GM19452 (cell line): ENCODE data around the gene GRHL1.
"Not testable (repeated sequence)": the region's sequence is repeated elsewhere in the genome, so short reads cannot be mapped to it uniquely, and the experiment has no call there.

ENCODE experiments used
- ATAC-seq: cut with Tn5 transposase; IDR thresholded peaks from one replicate; pipeline ENCODE4 v1.9.1; 2021; ENCODE audit not compliant: unreplicated experiment

Gene GRHL1

DNA sequence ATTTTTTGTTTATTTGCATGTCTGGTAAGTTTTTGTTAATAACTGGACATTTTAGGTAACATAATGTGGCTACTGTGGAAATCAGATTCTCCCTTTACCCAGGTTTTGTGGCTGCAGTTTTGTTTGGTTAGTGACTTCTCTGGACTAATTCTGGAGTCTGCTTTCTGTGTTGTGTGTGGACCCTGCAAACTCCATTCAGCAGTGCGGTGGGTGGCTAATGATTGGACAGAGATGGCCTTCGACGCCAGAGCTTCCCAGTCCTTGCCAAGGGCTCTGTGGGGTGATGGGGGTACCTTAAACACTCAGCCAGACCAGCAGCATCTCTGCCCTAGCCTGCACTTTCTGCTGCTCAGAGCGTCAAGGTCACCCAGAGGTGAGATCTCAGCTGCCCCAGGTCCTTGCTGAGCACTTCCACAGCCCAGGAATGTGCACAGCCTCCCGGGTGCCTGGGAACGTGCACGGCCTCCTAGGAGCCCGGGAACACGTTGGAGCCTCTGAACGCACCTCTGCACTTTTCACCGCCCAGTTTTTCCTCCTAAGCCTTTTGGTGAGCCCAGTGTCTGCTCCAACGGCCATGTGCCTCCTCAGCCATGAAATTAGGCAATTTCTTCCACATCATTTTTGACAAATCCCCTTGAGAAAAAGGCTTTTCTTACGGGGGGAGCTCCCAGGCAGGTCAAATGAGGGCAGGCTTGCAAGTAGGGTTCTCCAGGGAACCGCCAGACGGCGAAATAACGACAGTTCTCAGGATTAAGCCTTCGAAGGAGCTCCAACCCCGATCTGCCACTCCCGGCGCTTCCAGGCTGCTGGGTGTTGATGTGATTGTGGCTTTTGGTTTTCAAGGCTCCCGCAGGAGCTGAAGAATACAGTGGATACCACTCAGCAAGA, 56.7 kb downstream of the GRHL1 start:
- ATAC-seq = no peak

DNA sequence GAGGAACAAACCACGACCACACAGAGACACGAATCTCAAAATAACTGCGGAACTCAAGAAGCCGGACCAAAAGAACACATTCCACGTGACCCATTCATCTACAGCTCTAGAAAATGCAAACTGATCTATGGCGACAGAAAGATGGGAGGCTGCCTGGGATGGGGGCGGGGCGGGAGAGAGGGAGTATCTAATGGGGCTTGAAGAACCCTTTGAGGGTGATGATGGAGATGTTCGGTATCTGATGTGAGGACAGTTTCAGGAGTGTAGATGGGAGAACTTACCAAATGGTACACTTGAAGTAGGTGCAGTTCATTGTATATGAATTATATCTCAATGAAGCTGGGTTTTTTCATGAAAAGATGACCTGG, 57.3 kb downstream of the GRHL1 start:
- ATAC-seq = no peak

DNA sequence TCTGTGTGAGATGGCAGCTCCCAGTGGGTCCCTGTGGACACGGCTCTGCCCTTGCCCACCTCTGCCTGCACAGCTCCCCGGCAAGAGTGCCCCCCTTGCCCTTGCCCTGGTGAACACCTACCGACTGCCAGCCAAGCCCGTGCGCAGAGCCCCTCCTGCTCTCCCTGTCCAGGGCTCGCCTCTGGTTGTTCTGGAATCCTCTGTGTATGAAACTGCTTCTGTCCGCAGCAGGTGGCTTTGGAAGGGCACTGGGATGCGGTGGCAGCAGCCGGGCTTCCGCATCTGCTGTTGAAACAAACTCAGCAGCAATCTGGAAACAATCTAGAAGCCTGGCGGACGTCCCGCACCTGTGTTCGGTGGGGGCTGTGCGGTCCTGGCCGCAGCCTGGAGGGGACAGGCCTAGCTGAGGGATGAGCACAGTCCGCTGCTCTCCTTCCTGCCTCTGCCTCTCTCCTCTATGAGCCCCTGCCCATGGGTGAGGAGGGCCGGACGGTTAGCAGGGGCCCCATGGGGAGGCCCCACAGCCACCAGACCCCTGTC, 57.8 kb downstream of the GRHL1 start:
- ATAC-seq = no peak

DNA sequence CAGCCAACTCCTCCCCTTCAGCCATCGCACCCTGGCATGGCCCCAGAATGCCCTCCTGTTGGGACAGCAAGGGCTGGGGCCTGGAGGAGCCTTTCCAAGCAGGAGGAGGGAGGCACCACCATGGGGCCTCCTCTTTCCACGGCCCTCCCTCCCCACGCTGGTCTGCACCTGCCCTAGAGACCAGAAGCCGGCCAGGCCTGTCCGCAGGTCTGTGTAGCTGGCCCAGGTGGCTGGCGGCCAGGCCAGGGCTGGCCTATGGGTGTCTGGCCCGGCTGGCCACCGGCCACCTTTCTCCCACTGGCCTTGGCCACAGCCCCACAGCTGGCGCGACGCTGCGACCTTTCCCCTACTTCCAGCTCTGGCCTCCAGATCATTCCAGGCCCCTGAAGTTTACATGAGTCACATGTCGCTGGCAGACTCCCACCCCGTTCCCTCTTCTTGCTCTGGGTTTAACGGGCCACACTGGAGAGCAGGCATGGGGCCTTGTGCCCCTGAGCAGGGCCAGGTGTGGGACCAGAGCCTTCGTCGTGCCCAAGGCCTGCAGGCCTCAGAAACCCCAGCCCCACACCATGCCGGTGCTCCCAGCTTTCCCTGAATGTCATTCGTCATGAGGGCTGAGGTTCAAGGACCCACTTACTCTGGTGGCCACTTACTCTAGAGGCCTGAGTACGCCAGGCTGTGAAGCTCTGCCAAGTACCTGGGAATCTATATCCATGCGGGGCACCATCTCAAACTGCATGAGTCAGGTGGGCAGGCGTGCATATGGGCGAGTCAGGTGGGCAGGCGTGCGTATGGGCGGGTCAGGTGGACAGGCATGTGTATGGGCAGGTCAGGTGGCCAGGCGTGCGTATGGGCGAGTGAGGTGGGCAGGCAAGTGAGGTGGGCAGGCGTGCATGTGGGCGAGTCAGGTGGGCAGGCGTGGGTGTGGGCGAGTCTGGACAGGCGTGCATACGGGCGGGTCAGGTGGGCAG, 58.6 kb downstream of the GRHL1 start:
- ATAC-seq = no peak

DNA sequence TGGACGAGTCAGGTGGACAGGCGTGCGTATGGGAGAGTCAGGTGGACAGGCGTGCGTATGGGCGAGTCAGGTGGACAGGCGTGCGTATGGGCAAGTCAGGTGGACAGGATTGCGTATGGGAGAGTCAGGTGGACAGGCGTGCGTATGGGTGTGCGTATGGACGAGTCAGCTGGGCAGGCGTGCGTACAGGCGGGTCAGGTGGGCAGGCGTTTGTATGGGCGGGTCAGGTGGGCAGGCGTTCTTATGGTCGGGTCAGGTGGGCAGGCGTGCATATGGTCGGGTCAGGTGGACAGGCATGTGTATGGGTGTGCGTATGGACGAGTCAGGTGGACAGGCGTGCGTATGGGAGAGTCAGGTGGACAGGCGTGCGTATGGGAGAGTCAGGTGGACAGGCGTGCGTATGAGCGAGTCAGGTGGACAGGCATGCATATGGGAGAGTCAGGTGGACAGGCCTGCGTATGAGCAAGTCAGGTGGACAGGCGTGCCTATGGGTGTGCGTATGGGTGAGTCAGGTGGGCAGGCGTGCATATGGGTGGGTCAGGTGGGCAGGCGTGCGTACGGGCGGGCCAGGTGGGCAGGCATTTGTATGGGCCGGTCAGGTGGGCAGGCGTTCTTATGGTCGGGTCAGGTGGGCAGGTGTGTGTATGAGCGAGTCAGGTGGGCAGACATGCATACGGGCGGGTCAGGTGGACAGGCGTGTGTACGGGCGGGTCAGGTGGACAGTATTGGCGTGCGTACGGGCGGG, 59.5 kb downstream of the GRHL1 start:
- not testable (repeated sequence) for ATAC-seq

DNA sequence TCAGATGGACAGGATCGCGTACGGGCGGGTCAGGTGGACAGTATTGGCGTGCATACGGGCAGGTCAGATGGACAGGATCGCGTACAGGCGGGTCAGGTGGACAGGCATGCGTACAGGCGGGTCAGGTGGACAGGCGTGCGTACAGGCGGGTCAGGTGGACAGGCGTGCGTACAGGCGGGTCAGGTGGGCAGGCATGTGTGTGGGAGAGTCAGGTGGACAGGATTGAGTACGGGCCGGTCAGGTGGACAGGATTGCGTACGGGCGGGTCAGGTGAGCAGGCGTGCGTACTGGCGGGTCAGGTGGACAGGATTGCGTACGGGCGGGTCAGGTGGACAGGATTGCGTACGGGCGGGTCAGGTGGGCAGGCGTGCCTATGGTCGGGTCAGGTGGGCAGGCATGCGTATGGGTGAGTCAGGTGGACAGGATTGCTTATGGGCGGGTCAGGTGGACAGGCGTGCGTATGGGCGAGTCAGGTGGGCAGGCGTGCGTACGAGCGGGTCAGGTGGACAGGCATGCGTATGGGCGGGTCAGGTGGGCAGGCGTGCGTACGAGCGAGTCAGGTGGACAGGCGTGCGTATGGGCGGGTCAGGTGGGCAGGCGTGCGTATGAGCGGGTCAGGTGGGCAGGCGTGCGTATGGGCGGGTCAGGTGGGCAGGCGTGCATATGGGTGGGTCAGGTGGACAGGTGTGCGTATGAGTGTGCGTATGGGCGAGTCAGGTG, 60.3 kb downstream of the GRHL1 start:
- not testable (repeated sequence) for ATAC-seq

DNA sequence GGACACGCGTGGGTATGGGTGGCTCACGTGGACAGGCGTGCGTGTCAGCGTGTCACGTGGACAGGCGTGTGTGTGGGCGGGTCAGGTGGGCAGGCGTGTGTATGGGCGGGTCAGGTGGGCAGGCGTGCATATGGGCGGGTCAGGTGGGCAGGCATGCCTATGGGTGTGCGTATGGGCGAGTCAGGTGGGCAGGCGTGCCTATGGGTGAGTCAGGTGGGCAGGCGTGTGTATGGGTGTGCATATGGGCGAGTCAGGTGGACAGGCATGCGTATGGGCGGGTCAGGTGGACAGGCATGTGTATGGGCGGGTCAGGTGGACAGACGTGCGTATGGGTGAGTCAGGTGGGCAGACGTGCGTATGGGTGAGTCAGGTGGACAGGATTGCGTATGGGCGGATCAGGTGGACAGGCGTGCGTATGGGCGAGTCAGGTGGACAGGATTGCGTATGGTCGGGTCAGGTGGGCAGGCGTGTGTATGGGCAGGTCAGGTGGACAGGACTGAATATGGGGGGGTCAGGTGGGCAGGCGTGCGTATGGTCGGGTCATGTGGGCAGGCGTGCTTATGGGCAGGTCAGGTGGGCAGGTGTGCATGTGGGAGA, 61.0 kb downstream of the GRHL1 start:
- not testable (repeated sequence) for ATAC-seq

DNA sequence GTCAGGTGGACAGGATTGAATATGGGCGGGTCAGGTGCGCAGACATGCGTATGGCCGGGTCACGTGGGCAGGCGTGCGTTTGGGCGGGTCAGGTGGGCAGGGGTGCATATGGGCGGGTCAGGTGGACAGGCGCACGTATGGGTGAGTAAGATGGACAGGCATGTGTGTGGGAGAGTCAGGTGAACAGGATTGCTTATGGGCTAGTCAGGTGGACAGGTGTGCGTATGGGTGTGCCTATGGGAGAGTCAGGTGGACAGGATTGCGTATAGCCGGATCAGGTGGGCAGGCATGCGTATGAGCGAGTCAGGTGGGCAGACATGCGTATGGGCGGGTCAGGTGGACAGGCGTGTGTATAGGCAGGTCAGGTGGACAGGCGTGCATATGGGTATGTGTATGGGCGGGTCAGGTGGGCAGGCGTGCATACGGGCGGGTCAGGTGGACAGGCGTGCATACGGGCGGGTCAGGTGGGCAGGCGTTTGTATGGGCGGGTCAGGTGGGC, 61.5 kb downstream of the GRHL1 start:
- ATAC-seq = no peak

DNA sequence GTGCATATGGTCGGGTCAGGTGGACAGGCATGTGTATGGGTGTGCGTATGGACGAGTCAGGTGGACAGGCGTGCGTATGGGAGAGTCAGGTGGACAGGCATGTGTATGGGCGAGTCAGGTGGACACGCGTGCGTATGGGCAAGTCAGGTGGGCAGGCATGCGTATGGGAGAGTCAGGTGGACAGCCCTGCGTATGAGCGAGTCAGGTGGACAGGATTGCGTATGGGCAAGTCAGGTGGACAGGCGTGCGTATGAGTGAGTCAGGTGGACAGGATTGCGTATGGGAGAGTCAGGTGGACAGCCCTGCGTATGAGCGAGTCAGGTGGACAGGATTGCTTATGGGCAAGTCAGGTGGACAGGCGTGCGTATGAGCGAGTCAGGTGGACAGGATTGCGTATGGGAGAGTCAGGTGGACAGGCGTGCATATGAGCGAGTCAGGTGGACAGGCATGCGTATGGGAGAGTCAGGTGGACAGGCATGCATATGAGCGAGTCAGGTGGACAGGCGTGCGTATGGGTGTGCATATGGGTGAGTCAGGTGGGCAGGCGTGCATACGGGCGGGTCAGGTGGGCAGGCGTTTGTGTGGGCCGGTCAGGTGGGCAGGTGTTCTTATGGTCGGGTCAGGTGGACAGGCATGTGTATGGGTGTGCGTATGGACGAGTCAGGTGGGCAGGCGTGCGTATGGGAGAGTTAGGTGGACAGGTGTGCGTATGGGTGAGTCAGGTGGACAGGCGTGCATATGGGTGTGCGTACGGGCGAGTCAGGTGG, 62.3 kb downstream of the GRHL1 start:
- ATAC-seq = not testable (repeated sequence)

DNA sequence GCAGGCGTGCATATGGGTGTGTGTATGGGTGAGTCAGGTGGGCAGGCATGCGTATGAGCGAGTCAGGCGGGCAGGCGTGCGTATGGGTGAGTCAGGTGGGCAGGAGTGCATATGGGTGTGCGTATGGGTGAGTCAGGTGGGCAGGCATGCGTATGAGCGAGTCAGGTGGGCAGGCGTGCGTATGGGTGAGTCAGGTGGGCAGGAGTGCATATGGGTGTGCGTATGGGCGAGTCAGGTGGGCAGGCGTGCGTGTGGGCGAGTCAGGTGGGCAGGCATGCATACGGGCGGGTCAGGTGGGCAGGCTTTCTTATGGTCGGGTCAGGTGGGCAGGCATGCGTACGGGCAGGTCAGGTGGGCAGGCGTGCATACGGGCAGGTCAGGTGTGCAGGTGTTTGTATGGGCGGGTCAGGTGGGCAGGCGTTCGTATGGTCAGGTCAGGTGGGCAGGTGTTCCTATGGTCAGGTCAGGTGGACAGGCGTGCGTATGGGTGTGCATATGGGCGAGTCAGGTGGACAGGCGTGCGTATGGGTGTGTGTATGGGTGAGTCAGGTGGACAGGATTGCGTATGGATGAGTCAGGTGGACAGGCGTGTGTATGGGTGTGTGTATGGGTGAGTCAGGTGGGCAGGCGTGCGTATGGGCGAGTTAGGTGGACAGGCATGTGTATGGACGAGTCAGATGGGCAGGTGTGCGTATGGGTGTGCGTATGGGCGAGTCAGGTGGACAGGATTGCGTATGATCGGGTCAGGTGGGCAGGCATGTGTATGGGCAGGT, 63.1 kb downstream of the GRHL1 start:
- ATAC-seq = no peak

DNA sequence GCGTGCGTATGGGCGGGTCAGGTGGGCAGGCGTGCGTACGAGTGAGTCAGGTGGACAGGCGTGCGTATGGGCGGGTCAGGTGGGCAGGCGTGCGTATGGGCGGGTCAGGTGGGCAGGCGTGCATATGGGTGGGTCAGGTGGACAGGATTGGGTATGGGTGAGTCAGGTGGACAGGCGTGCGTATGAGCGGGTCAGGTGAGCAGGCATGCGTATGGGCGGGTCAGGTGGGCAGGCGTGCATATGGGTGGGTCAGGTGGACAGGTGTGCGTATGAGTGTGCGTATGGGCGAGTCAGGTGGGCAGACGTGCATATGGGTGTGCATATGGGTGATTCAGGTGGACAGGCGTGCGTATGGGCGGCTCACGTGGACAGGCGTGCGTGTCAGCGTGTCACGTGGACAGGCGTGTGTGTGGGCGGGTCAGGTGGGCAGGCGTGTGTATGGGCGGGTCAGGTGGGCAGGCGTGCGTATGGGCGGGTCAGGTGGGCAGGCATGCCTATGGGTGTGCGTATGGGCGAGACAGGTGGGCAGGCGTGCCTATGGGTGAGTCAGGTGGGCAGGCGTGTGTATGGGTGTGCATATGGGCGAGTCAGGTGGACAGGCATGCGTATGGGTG, 64.0 kb downstream of the GRHL1 start:
- not testable (repeated sequence) for ATAC-seq

DNA sequence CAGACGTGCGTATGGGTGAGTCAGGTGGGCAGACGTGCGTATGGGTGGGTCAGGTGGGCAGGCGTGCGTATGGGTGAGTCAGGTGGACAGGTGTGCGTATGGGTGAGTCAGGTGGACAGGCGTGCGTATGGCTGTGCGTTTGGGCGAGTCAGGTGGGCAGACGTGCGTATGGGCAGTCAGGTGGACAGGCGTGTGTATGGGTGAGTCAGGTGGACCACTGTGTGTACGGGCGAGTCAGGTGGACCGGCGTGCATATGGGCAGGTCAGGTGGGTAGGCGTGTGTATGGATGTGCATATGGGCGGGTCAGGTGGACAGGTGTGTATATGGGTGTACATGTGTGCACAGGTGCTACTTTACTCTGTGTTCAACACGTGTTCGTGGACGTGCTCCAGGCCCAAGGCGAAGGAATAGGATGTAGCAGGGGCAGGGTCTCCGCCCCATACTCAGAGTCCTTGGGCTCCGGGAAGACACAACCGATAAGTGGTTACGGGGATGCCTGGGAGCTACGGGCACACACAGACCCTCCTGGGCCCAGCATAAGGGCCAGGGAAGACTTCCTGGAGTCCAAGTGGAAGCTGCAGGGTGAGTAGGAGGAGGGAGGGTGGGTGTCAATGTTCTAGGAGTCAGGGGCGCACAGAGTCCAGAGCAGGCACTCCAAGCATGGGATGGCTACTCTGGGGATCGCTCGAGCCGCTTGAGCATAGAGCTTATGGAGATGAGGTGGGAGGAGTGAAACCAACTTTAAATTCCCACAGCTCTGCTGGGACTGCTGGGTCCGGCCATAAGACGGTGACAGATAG, 64.7 kb downstream of the GRHL1 start:
- no peak for ATAC-seq

DNA sequence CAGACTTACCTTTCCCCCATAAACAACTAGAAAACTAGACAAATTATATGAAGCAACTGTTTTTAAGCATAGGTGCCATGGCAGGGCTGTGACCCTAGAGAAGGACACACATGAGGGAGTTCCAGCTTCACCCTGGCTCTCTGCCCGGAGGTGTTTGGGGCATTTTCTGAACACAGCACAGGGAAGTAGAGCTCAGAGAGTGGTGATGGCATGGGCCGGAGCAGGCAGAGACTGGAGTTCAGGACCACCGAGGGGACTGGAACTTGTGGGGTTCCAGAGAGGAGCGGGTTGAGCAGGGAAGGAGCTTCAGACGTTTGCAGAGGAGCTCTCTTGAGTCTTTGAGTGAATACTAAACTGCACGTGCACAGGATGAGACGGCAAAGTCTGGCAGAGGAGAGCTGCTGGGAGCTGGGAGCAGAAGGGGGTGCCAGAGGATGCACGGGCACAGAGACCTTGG, 65.3 kb downstream of the GRHL1 start:
- ATAC-seq = no peak

DNA sequence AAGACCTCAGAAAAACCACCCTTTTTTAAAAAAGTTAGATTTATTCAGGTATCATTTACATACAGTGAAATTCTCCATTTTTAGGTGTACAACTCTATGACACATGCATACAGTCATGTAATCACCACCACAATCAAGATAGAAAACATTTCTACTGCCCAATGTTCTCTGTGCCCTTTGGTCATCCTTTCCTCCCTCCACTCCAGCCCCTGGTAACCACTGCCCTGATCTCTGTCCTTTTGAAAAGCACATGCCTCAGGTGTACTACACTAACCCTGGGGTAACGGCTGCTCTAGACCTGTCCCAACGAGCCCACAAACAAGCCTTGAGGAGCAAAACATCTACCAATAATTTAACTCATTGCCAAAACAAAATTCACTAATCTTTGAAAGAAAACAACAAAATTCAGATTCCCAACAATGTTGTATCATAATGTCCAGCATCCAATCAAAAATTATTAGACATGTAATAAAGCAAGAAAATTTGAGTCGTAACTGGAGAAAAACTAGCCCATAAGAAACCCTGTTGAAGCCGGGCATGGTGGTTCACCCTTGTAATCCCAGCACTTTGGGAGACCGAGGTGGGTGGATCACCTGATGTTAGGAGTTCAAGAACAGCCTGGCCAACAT, 65.9 kb downstream of the GRHL1 start:
- ATAC-seq = no peak

DNA sequence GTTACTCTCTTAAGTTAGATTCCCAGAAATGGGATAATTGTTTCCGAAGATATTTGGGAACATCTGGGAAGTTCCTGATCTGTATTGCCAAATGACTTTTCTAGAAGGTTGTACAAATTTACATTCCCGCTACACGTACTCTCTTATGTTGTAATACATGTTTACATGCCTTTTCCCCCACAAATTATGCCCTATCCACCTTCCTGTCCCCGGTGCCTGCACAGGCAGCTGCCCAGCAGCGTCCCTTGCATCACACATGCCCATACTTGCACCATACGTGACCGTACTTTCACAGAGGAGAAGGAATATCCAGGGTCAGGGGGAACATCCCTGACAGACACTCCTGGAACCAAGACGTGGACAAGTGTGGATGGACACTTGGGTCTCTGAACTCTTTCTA, 67.7 kb downstream of the GRHL1 start:
- ATAC-seq = no peak
